ENCODE results near the gene FMOD.

DNA sequence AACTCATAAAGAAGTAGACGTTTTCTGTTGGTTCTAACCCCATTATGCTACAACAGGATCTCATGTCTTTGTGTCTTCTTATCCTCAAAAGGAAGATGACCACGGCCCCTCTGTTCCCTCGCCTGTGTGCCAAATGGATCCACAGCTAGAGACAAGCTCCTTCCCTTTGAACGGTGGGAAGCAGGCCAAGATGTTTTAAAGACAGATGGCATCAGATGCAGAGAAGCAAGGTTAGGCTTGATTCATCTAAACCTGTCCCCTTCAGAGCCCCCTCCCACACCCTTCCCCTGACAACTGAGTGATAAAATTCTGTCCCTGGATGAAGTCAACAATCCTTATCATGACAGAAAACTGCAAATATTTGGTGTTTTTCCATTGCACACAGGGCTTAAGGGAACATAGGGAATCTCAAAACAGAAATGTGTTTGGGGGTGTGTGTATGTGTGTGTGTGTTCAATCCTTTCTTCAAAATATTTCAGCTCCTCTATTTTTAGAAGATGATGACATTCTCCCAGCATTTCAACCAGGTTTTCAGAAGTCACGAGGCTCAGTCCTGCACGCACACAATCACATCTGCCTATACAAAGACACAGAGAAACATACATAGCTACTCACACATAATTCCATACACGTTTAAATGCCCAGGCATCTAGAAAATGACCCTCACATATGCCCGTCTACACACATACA is 27.8 kb upstream of the FMOD start:
- TF ChIP-seq, protein P1, sequence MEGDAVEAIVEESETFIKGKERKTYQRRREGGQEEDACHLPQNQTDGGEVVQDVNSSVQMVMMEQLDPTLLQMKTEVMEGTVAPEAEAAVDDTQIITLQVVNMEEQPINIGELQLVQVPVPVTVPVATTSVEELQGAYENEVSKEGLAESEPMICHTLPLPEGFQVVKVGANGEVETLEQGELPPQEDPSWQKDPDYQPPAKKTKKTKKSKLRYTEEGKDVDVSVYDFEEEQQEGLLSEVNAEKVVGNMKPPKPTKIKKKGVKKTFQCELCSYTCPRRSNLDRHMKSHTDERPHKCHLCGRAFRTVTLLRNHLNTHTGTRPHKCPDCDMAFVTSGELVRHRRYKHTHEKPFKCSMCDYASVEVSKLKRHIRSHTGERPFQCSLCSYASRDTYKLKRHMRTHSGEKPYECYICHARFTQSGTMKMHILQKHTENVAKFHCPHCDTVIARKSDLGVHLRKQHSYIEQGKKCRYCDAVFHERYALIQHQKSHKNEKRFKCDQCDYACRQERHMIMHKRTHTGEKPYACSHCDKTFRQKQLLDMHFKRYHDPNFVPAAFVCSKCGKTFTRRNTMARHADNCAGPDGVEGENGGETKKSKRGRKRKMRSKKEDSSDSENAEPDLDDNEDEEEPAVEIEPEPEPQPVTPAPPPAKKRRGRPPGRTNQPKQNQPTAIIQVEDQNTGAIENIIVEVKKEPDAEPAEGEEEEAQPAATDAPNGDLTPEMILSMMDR (IDR thresholded peaks at IDR 0.05): no peak
- peak; percentile 35 for TF ChIP-seq POLR2A (IDR thresholded peaks at IDR 0.05)
